ENCODE measurements around the gene SMARCA2. TPM values are rescaled to one million over a fixed set of nuclear protein-coding genes. Genes with fewer than 3 reads are reported as not detected.

Gene SMARCA2
- total RNA-seq, 4 donors from 2014 or later, result 76.7 to 99.0 (median 89.8) TPM

DNA sequence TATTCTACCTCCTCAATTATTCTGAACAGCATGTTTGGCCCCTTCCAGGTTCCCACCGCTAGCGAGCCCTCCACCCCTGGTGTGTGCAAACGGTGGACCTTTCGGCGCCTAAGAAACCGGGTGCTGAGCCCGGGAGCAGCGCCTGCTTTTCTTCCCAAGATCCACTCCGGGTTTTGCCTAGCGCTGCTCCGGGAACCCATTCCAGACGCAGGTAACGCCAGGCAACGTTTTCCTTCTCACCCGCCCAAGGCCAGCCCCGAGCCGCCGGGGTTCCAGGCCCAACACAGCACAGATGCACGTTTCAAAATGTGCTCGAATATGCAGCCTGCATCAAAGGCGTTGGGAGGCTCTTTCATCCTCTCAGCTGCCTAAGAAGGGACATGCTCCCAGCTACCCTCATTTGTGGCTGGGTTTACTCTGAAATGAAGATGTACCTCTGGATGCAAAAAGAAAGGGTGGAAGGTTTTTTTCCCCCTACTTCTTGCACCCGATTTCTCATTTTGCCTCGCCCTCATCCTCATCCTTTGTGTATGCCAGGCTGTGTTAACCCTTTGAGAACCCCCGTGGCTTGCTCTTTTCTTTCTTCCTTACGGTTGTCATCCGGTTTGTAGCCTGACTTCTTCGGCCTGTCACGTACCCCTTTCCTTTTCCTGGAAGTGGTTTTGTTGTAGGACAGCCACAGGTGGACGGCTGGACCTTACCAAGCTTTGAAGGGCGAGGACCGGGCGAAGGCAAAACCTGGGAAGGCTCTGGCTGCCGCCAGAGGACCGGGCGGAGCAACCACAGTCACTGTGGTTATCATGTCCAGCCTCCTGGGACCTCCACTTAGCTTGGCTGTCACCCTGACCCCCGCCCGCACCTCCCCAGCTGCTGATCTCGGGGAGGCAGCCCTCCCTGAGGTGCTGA, 226.9 kb downstream of the SMARCA2 start:
- intact Hi-C loops (cut with DNase I), result loop anchor here (5.0 to 10.0 kb wide), 2 partner anchors 80 to 383 kb away; partner anchors contain the start of gene VLDLR
- Histone ChIP-seq H3K36me3 (no peaks in the 10 kb centered on the region), H3K27ac (replicated peaks in 1 of 4) (peak overlapping the region; percentile 47 to 79 (median 66)), H3K4me1 (peaks cover 7 to 24% (median 20%) of the 10 kb centered on the region in 4 donors), H3K9me3 (peaks cover 0 to 5% (median 2%) of the 10 kb centered on the region in 4 donors), H3K4me3 (peak overlapping the region; percentile 52 to 61 (median 58)), H3K27me3 (no peaks in the 10 kb centered on the region)
- no peak for DNase-seq (ENCODE audit: extremely low spot score)
- TF ChIP-seq EP300 (IDR thresholded peaks at IDR 0.05) (no peak), POLR2AphosphoS5 (IDR thresholded peaks at IDR 0.05) (peak; percentile 59 to 83), POLR2A (IDR thresholded peaks at IDR 0.05; ENCODE audit: low read depth) (peak; percentile 79)
- TF ChIP-seq, protein P1, sequence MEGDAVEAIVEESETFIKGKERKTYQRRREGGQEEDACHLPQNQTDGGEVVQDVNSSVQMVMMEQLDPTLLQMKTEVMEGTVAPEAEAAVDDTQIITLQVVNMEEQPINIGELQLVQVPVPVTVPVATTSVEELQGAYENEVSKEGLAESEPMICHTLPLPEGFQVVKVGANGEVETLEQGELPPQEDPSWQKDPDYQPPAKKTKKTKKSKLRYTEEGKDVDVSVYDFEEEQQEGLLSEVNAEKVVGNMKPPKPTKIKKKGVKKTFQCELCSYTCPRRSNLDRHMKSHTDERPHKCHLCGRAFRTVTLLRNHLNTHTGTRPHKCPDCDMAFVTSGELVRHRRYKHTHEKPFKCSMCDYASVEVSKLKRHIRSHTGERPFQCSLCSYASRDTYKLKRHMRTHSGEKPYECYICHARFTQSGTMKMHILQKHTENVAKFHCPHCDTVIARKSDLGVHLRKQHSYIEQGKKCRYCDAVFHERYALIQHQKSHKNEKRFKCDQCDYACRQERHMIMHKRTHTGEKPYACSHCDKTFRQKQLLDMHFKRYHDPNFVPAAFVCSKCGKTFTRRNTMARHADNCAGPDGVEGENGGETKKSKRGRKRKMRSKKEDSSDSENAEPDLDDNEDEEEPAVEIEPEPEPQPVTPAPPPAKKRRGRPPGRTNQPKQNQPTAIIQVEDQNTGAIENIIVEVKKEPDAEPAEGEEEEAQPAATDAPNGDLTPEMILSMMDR (IDR thresholded peaks at IDR 0.05), result peak in 2 of 3 experiments; percentile 2 to 9
- WGBS, result 3% methylated on average over 32 of the region's 38 CpGs

- intact Hi-C loops (cut with DNase I), result loop anchor here (5.0 to 10.0 kb wide), 2 partner anchors 81 to 382 kb away; partner anchors contain the start of gene VLDLR
- H3K27ac ChIP-seq (replicated peaks in 1 of 4), result peak overlapping the region; percentile 47 to 79 (median 66)
- no peaks in the 10 kb centered on the region for H3K27me3 ChIP-seq
- H3K4me1 ChIP-seq, result peaks cover 7 to 24% (median 20%) of the 10 kb centered on the region in 4 donors
- peak overlapping the region; percentile 52 to 61 (median 58) for H3K4me3 ChIP-seq
- H3K36me3 ChIP-seq, result no peaks in the 10 kb centered on the region
- no peak for DNase-seq (ENCODE audit: extremely low spot score)
- TF ChIP-seq, protein P1 (IDR thresholded peaks at IDR 0.05), result no peak
- TF ChIP-seq POLR2A (IDR thresholded peaks at IDR 0.05; ENCODE audit: low read depth) (no peak), POLR2AphosphoS5 (IDR thresholded peaks at IDR 0.05) (no peak), EP300 (IDR thresholded peaks at IDR 0.05) (no peak)
- H3K9me3 ChIP-seq, result peaks cover 0 to 5% (median 2%) of the 10 kb centered on the region in 4 donors
- 39% methylated on average over 11 of the region's 11 CpGs for WGBS
These were observed 227.7 kb downstream of the SMARCA2 start for GRCh38 chr9:2242831-2243330.

Small RNA genes within 50 kb of the gene (small RNA-seq; reads per million reads assigned to genes)
- gene RN7SL592P (0 reads per million in 3 donors), gene RNU2-25P (0 reads per million in 3 donors)

All from esophagus muscularis mucosa (tissue), 4 donors.